ENCODE measurements around the gene PAX7.
"Not testable (repeated sequence)": the region's sequence is repeated elsewhere in the genome, so short reads cannot be mapped to it uniquely, and the experiment has no call there.

PAX7 gene

DNA sequence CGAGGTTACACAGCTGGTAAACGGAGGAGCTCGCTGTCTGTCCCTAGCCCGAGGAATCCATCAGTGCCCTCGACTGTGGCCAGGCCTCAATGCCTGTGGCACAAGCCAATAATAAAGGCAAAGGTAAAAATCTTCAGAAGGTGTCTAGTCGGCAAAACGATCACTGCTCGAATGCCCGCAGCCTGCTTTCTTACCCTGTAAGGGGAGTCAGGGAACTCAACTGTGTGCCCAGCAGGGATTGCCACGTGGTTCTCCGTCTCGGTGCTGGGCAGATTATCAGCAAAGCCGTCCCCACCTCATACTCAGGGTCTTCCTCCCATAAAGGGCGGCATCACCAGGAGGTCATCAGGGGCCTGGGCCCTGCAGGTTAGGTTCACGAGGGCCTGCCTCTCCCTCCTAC is 103.4 kb downstream of the PAX7 start:
- no peaks in the 10 kb centered on the region for H3K9me3 Mint-ChIP-seq
- H3K36me3 Mint-ChIP-seq: no peaks in the 10 kb centered on the region
- no peak for ATAC-seq
- DNase-seq (ENCODE audit: low spot score in 2 of 2): no peak
- H3K4me1 Mint-ChIP-seq: no peaks in the 10 kb centered on the region
- no peak overlapping the region for H3K27ac Mint-ChIP-seq
- H3K4me3 Mint-ChIP-seq: no peak overlapping the region

DNA sequence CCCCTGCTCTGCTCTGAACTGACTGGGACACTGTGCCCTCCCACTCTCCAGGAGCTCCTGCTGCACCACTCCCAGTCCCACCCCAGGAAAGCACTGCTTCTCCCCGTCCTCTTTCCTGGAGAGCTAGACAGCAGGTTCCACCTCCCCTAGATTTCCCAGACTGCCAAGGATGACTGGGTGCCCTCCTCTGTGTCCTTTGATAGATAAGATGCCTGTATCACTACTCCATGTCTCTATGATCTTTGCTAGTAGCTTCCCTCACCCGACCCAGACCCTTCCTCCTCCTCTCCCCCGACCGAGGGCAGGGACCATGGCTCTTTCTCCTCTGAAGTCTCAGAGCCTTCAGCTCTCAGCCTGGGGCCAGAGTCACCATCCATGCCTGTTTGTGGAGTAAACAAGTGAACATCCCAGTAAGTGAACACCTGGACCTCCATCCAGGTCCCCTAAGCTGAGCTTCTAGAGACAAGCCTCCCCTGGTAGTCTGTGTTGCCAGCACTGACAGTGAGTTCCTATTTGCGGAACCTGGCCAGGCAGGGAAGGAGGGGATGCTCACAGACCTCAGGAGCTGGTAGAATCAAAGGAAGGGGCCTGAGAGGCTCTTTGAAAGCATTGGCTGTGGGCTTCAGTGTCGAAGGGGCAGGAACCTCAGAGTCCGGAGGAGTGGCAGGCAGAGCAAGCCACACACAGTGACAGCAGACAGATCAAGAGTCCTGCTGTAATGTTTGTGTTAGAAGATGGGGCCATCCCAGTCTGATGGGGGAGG is 104.0 kb downstream of the PAX7 start:
- no peaks in the 10 kb centered on the region for H3K4me1 Mint-ChIP-seq
- no peak overlapping the region for H3K4me3 Mint-ChIP-seq
- DNase-seq (ENCODE audit: low spot score in 2 of 2) (no peak), ATAC-seq (no peak)
- H3K36me3 Mint-ChIP-seq: no peaks in the 10 kb centered on the region
- H3K9me3 Mint-ChIP-seq: no peaks in the 10 kb centered on the region
- H3K27ac Mint-ChIP-seq: no peak overlapping the region

DNA sequence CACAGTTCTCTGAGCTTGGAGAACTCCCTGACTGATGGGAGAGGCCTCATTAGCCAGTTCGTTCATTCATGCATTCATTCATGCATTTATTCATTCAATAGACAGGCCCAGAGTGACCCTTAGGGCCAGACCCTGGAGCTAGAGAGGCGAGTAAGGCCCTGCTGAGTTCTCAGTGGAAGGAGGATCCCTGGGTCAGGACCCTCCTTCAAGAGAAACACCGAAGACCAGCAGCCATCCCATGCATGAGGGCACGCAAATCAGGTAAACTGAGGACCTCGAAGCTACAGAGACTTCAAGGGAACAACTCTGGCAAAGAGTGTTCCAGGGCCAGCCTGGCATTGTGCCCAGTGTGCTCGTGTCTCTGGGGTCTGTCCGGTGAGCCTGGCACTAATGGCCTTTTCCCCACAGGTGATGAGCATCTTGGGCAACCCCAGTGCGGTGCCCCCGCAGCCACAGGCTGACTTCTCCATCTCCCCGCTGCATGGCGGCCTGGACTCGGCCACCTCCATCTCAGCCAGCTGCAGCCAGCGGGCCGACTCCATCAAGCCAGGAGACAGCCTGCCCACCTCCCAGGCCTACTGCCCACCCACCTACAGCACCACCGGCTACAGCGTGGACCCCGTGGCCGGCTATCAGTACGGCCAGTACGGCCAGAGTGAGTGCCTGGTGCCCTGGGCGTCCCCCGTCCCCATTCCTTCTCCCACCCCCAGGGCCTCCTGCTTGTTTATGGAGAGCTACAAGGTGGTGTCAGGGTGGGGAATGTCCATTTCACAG is 104.8 kb downstream of the PAX7 start:
- H3K4me3 Mint-ChIP-seq: no peak overlapping the region
- H3K36me3 Mint-ChIP-seq: no peaks in the 10 kb centered on the region
- no peak overlapping the region for H3K27ac Mint-ChIP-seq
- no peaks in the 10 kb centered on the region for H3K4me1 Mint-ChIP-seq
- no peaks in the 10 kb centered on the region for H3K9me3 Mint-ChIP-seq
- no peak for ATAC-seq
- no peak for DNase-seq (ENCODE audit: low spot score in 2 of 2)

DNA sequence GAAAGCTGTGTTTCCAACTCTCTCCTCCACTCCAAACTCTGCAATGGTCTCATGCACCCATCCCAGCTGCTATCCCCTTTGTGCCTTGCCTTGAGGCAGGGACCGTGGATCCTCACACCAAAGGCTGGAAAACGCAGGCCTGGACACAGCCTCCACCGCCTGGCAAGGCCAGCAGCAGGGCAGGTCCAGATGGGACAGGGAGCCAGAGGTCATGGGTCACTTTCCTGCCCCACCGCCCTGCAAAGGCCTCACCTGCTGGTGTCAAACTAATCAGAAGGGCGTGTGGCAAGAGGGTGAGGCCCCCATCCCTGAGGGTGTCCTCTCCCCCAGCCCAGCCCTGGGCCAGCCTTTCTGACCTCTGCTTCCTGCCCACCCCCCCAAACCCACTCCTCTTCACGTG is 106.3 kb downstream of the PAX7 start:
- Mint-ChIP-seq H3K27ac (no peak overlapping the region), H3K9me3 (no peaks in the 10 kb centered on the region), H3K36me3 (no peaks in the 10 kb centered on the region), H3K4me1 (no peaks in the 10 kb centered on the region), H3K4me3 (no peak overlapping the region)
- ATAC-seq (no peak), DNase-seq (ENCODE audit: low spot score in 2 of 2) (no peak)

DNA sequence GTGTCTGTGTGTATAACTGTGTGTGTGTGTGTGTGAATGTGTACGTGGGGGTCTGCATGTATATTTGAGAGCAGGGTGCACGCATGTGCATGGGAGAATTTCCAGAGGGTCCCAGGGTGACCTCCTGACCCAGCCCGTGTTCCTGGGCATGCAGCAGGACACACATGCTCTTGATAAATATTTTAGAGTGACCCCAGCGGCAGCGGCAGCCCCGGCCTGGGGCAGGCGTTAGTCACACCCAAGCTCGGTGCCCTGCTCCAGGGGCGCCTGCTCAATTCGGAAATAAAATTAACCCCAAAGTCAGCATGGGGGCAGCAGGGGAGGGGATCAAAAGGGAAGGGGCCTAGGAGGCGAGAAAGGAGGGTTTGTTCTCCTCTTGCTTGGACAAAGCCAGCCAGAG is 107.5 kb downstream of the PAX7 start:
- DNase-seq (ENCODE audit: low spot score in 2 of 2) (no peak), ATAC-seq (no peak)
- Mint-ChIP-seq H3K9me3 (no peaks in the 10 kb centered on the region), H3K27ac (no peak overlapping the region), H3K4me1 (no peaks in the 10 kb centered on the region), H3K4me3 (no peak overlapping the region), H3K36me3 (no peaks in the 10 kb centered on the region)

DNA sequence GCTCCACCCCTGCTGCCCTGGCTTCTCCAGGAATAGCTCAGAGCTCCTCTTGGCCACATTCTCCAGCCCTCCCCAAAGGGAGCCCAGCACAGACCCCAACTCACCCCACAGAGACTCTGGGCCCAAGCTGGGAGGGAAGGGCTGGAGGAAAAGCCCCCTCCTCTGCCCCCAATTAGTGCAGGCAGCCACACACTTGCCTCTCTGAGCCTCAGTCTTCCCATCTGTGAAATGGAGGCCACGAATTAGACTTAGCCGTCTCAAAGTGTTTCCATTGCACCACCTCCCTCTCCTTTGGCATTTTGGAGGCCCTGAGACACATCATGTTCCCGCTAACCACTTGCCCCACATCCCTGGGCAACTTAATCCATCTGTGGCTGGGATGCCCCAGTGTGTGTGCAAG is 108.0 kb downstream of the PAX7 start:
- no peak for ATAC-seq
- no peak overlapping the region for H3K27ac Mint-ChIP-seq
- H3K9me3 Mint-ChIP-seq: no peaks in the 10 kb centered on the region
- no peaks in the 10 kb centered on the region for H3K4me1 Mint-ChIP-seq
- H3K4me3 Mint-ChIP-seq: no peak overlapping the region
- no peaks in the 10 kb centered on the region for H3K36me3 Mint-ChIP-seq
- no peak for DNase-seq (ENCODE audit: low spot score in 2 of 2)

DNA sequence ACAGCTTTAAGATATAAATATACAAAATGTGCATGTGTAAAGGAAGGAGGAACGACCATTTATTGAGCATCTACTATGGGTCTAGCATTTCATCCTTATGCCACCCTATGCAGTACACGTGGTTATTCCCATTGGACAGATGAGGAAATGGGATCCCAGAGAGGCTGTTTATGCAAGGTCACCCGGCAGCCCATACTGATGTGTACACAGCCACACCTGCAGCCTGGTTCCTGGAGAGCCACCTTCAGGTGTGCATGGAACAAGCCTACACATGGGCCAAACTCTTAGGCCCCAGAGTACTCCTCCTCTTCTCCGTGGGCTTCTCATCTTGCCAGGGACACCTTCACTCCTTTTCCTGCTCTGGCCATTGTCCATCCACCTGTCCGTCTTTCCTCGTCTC is 108.8 kb downstream of the PAX7 start:
- H3K27ac Mint-ChIP-seq: no peak overlapping the region

DNA sequence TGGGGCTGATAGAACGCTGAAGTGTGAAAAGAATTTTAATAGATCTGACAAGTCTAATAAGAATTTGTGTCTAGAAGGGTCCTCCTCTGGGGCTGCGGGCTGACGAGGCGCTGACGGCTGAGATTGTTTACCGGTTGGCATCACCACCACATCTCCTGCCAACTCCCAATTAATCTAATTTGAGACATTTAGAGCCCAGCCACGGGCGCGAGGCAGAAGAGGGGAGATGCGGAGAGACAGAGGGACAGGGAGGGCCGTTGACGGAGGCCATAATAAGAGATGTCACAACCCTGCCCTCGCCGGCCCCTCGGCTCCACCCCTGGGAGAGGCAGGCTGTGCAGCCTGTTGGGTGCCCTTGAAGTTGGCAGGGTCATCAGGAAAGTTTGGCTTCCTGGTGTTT is 109.3 kb downstream of the PAX7 start:
- Mint-ChIP-seq H3K4me1 (no peaks in the 10 kb centered on the region), H3K36me3 (no peaks in the 10 kb centered on the region), H3K4me3 (no peak overlapping the region), H3K27ac (no peak overlapping the region), H3K9me3 (no peaks in the 10 kb centered on the region)
- ATAC-seq (no peak), DNase-seq (ENCODE audit: low spot score in 2 of 2) (no peak)

More for the DNA sequence above, 108.8 kb downstream of the PAX7 start:
- H3K4me3 Mint-ChIP-seq: no peak overlapping the region
- no peaks in the 10 kb centered on the region for H3K36me3 Mint-ChIP-seq
- ATAC-seq (no peak), DNase-seq (ENCODE audit: low spot score in 2 of 2) (no peak)
- H3K9me3 Mint-ChIP-seq: no peaks in the 10 kb centered on the region
- H3K4me1 Mint-ChIP-seq: no peaks in the 10 kb centered on the region

DNA sequence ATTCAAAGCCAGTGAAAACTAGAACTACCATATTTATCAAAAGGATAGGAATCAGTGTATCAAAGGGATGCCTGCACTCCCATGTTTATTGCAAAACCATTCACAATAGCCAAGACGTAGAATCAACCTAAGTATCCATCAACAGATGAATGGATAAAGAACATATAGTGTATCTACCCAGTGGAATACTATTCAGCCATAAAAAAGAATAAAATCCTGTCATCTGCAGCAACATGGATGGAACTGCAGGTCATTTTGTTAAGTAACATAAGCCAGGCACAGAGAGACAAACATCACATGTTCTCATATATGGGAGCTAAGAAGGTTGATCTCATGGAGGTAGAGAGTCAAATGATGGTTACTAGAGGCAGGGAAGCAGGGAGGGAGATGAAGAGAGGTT is 110.0 kb downstream of the PAX7 start:
- no peak for ATAC-seq
- H3K4me3 Mint-ChIP-seq: no peak overlapping the region
- H3K36me3 Mint-ChIP-seq: no peaks in the 10 kb centered on the region

DNA sequence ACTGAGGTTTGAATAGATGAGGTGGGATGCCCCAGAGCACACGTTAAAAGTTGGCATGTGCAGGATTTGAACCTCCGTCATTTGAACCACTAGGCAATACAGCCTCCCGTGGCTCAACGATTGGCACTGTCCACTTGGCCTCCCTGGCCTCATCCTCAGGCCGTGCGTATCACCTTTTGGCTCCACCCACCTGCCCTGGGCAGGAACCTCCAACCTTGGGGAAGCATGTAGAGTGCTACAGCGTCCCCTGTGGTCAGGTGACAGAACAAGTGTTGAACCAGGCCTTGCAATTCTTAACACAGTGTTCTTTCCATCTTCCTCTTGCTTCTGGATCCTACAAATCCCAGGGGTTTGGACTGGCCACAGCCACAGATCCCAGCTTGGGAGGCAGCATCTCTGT is 112.6 kb downstream of the PAX7 start:
- ATAC-seq: no peak
- Mint-ChIP-seq H3K9me3 (no peaks in the 10 kb centered on the region), H3K4me3 (no peak overlapping the region), H3K4me1 (no peaks in the 10 kb centered on the region), H3K27ac (no peak overlapping the region), H3K36me3 (no peaks in the 10 kb centered on the region)
- no peak for DNase-seq (ENCODE audit: low spot score in 2 of 2)

More for the DNA sequence above, 110.0 kb downstream of the PAX7 start:
- Mint-ChIP-seq H3K4me1 (no peaks in the 10 kb centered on the region), H3K9me3 (no peaks in the 10 kb centered on the region), H3K27ac (no peak overlapping the region)
- no peak for DNase-seq (ENCODE audit: low spot score in 2 of 2)

DNA sequence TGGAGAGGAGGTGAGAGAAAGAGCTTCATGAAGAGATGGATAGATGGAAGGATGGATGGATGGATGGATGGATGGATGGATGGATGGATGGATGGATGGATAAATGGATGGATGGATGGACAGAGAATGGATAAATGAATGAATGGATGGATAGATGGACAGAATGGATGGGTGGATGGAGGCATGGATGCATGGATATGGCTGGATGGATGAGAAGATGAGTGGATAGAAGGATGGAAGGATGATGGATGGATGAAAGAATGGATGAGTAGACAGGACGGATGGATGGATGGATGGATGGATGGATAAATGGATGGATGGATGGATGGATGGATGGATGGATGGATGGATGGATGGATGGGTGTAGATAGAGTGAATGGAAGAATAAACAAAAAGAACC is 113.7 kb downstream of the PAX7 start:
- H3K36me3 Mint-ChIP-seq; H3K9me3 Mint-ChIP-seq; ATAC-seq; DNase-seq (ENCODE audit: low spot score in 2 of 2); H3K27ac Mint-ChIP-seq; H3K4me1 Mint-ChIP-seq; H3K4me3 Mint-ChIP-seq: not testable (repeated sequence)

DNA sequence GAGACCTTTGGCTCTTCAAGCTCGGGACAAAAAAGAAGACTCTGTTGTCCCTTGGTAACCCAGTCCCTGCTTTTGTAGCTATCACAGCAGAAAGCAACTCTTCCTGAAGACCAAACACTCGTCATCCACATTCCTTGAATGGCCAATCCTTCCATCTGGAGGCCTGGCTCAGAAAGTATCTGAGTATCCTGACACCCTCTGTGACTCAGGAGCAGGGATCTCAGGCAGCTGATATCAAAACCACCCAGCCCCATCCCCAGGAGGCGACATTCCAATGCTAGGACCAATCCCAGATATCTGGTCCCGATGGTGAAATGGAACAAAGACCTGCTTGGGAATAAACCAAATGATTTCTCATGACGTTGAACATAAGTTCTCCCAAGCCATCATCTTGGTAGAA is 116.3 kb downstream of the PAX7 start:
- Mint-ChIP-seq H3K36me3 (no peaks in the 10 kb centered on the region), H3K4me1 (no peaks in the 10 kb centered on the region), H3K4me3 (no peak overlapping the region), H3K27ac (no peak overlapping the region), H3K9me3 (no peaks in the 10 kb centered on the region)
- DNase-seq (ENCODE audit: low spot score in 2 of 2): no peak
- ATAC-seq: no peak

DNA sequence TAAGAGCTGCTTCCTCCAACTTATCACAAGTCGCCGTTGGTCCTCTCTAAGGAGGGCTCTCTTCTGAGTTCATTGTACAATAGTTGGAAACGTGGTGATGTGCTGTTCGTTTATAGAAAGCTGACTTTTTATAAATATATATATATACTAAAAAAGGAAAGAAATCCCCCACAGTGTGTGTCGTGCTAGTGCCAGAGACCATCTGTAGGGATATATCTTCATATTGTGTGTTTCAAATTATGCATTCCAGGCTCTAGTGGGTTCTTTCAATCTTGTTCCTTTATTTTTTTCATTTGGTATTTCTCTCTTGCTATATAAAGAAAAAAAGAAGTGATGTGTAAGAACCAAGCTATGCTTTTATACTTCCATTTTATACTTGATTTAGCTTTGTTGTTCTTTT is 117.0 kb downstream of the PAX7 start:
- no peaks in the 10 kb centered on the region for H3K36me3 Mint-ChIP-seq
- ATAC-seq: no peak
- no peaks in the 10 kb centered on the region for H3K4me1 Mint-ChIP-seq
- H3K9me3 Mint-ChIP-seq: no peaks in the 10 kb centered on the region
- DNase-seq (ENCODE audit: low spot score in 2 of 2): no peak
- no peak overlapping the region for H3K4me3 Mint-ChIP-seq
- H3K27ac Mint-ChIP-seq: no peak overlapping the region

DNA sequence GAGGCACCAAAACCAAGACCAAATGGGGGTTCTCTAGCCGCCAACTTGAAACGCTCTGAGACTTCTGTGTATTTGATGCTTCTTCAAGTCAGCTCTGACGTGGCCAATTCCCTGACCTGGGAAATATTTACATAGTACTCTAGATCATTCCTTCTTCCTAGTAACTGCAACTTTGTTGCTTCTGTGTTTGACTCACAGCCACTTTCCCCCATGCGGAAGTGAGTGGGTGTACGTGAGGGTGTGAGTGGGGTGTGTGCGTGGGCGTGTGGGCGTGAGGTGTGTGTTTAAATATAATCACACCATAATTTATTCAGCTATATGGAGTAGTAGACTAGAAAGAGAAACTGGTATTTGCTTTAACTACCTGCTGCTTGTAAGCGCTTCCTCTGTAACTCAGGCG is 117.8 kb downstream of the PAX7 start:
- H3K9me3 Mint-ChIP-seq: no peaks in the 10 kb centered on the region
- no peak overlapping the region for H3K4me3 Mint-ChIP-seq
- H3K36me3 Mint-ChIP-seq: no peaks in the 10 kb centered on the region
- no peaks in the 10 kb centered on the region for H3K4me1 Mint-ChIP-seq
- H3K27ac Mint-ChIP-seq: no peak overlapping the region
- no peak for DNase-seq (ENCODE audit: low spot score in 2 of 2)
- no peak for ATAC-seq

DNA sequence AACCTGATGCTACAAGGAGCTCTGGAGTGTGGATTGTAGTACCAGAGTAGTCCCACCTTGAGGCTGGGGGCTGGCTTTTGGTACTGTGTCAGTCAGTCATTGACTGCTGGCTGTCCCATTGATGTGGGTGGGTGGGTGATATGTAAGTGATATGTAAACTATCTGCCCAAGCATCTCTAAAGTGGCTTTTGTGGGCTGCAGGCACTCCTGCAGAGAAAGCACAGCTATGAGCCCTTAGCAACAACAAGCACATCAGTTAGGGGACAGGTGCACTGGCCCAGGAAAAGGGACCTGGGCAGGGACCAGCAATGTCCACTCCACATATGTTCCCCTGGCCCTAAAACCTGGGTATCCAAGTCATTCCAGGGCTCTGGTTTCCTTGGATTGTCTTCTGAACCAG is 118.9 kb downstream of the PAX7 start:
- no peak overlapping the region for H3K27ac Mint-ChIP-seq
- ATAC-seq: no peak
- no peak overlapping the region for H3K4me3 Mint-ChIP-seq
- no peaks in the 10 kb centered on the region for H3K4me1 Mint-ChIP-seq
- peaks cover 5% of the 10 kb centered on the region for H3K9me3 Mint-ChIP-seq
- DNase-seq (ENCODE audit: low spot score in 2 of 2): no peak
- no peaks in the 10 kb centered on the region for H3K36me3 Mint-ChIP-seq

DNA sequence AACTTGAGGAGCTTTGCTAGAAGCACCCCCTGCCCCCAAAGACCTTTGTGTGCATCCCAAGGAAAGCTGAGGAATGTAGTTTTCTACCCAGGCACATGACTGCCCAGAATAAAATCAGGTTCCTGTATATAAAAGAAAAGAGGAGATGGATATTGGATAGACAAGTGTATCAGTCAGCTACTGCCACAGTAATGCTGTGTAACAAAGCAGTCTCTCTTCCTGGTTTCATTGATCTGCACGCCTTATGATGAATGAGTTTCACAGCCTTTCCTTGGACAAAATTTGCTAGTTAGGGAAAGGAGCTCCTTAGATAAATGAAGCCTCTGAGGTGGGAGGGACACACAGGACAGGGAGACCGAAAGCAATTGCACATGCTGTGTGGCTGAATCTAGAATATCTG is 120.0 kb downstream of the PAX7 start:
- Mint-ChIP-seq H3K27ac (no peak overlapping the region), H3K9me3 (peaks cover 5% of the 10 kb centered on the region), H3K36me3 (no peaks in the 10 kb centered on the region), H3K4me3 (no peak overlapping the region), H3K4me1 (no peaks in the 10 kb centered on the region)
- ATAC-seq (no peak), DNase-seq (ENCODE audit: low spot score in 2 of 2) (no peak)
